Measurements from ENCODE around the gene VSTM5. TPM values are rescaled to one million over a fixed set of nuclear protein-coding genes. Genes with fewer than 3 reads are reported as not detected.
"Not testable (repeated sequence)": the region's sequence is repeated elsewhere in the genome, so short reads cannot be mapped to it uniquely, and the experiment has no call there.

The VSTM5 gene
- polyA plus RNA-seq, 2 donors, result 0.05 to 0.06 TPM

DNA sequence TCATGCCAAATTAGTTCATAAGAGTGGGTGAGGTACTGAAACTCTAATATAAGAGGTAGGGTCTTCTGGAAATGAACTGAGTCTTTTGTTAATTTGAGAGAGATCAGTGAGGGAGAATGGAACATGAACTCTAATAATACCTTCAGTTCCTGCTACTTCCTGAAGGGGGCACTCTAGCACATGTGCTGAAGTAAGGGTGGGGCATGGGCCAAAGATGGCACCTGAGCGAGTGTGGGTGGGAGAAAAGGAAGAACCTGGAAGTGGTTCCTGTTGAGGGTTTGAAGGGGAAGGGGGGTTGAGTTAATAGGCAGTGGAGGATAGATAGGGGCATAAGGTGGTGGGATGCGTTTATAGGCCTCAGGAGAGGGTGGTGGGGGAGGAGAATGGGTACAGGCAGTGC lies 18.0 kb upstream of the VSTM5 start:
- not testable (repeated sequence) for H3K27me3 ChIP-seq (ENCODE audit: control insufficient read depth in 1 of 2, insufficient read depth in 2 of 2, low read length in 2 of 2); H3K36me3 ChIP-seq (ENCODE audit: control insufficient read depth in 2 of 2, insufficient read depth in 2 of 2, low read length in 1 of 2); H3K9me3 ChIP-seq (ENCODE audit: control insufficient read depth in 2 of 2, insufficient read depth in 1 of 2, low read depth in 1 of 2, low read length in 1 of 2); H3K4me3 ChIP-seq (ENCODE audit: low read depth in 1 of 2, low read length in 2 of 2); H3K27ac ChIP-seq (ENCODE audit: low read depth in 2 of 2, low read length in 1 of 2); H3K4me1 ChIP-seq (ENCODE audit: control insufficient read depth in 2 of 2, insufficient read depth in 2 of 2, low read length in 1 of 2)
- 83 to 87% methylated on average over 2 of the region's 2 CpGs for WGBS, 2 donors

DNA sequence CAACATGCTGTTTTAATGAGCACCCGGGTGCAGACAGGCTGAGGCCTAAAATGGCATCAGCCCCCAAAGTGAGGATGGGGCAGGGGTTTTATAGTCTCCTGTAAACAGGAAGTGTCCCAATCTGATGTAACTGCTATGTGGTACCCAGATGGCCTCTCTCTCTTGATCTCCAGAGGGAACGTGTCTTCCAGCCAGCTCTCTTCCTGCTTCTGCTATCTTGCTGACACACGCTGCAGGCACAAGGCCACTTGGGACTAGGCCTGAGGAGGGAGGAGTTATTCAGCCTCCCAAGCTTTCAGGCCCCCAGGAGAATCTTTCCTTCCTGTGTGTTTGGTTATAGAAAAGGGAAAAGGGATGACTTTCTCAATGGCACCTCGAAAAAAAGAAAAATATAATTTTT lies 11.4 kb upstream of the VSTM5 start:
- H3K36me3 ChIP-seq (ENCODE audit: control insufficient read depth in 2 of 2, insufficient read depth in 2 of 2, low read length in 1 of 2), result no peaks in the 10 kb centered on the region
- no peaks in the 10 kb centered on the region for H3K27me3 ChIP-seq (ENCODE audit: control insufficient read depth in 1 of 2, insufficient read depth in 2 of 2, low read length in 2 of 2)
- H3K4me1 ChIP-seq (ENCODE audit: control insufficient read depth in 2 of 2, insufficient read depth in 2 of 2, low read length in 1 of 2), result no peaks in the 10 kb centered on the region
- no peaks in the 10 kb centered on the region for H3K9me3 ChIP-seq (ENCODE audit: control insufficient read depth in 2 of 2, insufficient read depth in 1 of 2, low read depth in 1 of 2, low read length in 1 of 2)
- no peak overlapping the region for H3K4me3 ChIP-seq (ENCODE audit: low read depth in 1 of 2, low read length in 2 of 2)
- WGBS, 2 donors, result 56 to 68% methylated on average over 4 of the region's 4 CpGs
- H3K27ac ChIP-seq (ENCODE audit: low read depth in 2 of 2, low read length in 1 of 2), result no peak overlapping the region

GRCh38 chr11:93858121-93858775 lies 7.8 kb upstream of the VSTM5 start:
- H3K9me3 ChIP-seq (ENCODE audit: control insufficient read depth in 2 of 2, insufficient read depth in 1 of 2, low read depth in 1 of 2, low read length in 1 of 2), result no peaks in the 10 kb centered on the region
- H3K36me3 ChIP-seq (ENCODE audit: control insufficient read depth in 2 of 2, insufficient read depth in 2 of 2, low read length in 1 of 2), result no peaks in the 10 kb centered on the region
- H3K4me3 ChIP-seq (ENCODE audit: low read depth in 1 of 2, low read length in 2 of 2), result no peak overlapping the region
- no peaks in the 10 kb centered on the region for H3K4me1 ChIP-seq (ENCODE audit: control insufficient read depth in 2 of 2, insufficient read depth in 2 of 2, low read length in 1 of 2)
- H3K27me3 ChIP-seq (ENCODE audit: control insufficient read depth in 1 of 2, insufficient read depth in 2 of 2, low read length in 2 of 2), result no peaks in the 10 kb centered on the region
- 41 to 56% methylated on average over 3 of the region's 3 CpGs for WGBS, 2 donors
- no peak overlapping the region for H3K27ac ChIP-seq (ENCODE audit: low read depth in 2 of 2, low read length in 1 of 2)

GRCh38 chr11:93857413-93858120 lies 7.1 kb upstream of the VSTM5 start:
- H3K27me3 ChIP-seq (ENCODE audit: control insufficient read depth in 1 of 2, insufficient read depth in 2 of 2, low read length in 2 of 2), result no peaks in the 10 kb centered on the region
- 57 to 70% methylated on average over 3 of the region's 3 CpGs for WGBS, 2 donors
- H3K4me1 ChIP-seq (ENCODE audit: control insufficient read depth in 2 of 2, insufficient read depth in 2 of 2, low read length in 1 of 2), result no peaks in the 10 kb centered on the region
- H3K36me3 ChIP-seq (ENCODE audit: control insufficient read depth in 2 of 2, insufficient read depth in 2 of 2, low read length in 1 of 2), result no peaks in the 10 kb centered on the region
- no peaks in the 10 kb centered on the region for H3K9me3 ChIP-seq (ENCODE audit: control insufficient read depth in 2 of 2, insufficient read depth in 1 of 2, low read depth in 1 of 2, low read length in 1 of 2)
- no peak overlapping the region for H3K27ac ChIP-seq (ENCODE audit: low read depth in 2 of 2, low read length in 1 of 2)
- H3K4me3 ChIP-seq (ENCODE audit: low read depth in 1 of 2, low read length in 2 of 2), result no peak overlapping the region

- Histone ChIP-seq H3K27me3 (ENCODE audit: control insufficient read depth in 1 of 2, insufficient read depth in 2 of 2, low read length in 2 of 2) (no peaks in the 10 kb centered on the region), H3K9me3 (ENCODE audit: control insufficient read depth in 2 of 2, insufficient read depth in 1 of 2, low read depth in 1 of 2, low read length in 1 of 2) (no peaks in the 10 kb centered on the region), H3K4me3 (ENCODE audit: low read depth in 1 of 2, low read length in 2 of 2) (no peak overlapping the region), H3K4me1 (ENCODE audit: control insufficient read depth in 2 of 2, insufficient read depth in 2 of 2, low read length in 1 of 2) (peaks cover 0 to 3% of the 10 kb centered on the region in 2 donors), H3K27ac (ENCODE audit: low read depth in 2 of 2, low read length in 1 of 2) (no peak overlapping the region), H3K36me3 (ENCODE audit: control insufficient read depth in 2 of 2, insufficient read depth in 2 of 2, low read length in 1 of 2) (no peaks in the 10 kb centered on the region)
- 95 to 96% methylated on average over 5 of the region's 5 CpGs for WGBS, 2 donors
Observed at GRCh38 chr11:93852242-93852641, 1.8 kb upstream of the VSTM5 start.

DNA sequence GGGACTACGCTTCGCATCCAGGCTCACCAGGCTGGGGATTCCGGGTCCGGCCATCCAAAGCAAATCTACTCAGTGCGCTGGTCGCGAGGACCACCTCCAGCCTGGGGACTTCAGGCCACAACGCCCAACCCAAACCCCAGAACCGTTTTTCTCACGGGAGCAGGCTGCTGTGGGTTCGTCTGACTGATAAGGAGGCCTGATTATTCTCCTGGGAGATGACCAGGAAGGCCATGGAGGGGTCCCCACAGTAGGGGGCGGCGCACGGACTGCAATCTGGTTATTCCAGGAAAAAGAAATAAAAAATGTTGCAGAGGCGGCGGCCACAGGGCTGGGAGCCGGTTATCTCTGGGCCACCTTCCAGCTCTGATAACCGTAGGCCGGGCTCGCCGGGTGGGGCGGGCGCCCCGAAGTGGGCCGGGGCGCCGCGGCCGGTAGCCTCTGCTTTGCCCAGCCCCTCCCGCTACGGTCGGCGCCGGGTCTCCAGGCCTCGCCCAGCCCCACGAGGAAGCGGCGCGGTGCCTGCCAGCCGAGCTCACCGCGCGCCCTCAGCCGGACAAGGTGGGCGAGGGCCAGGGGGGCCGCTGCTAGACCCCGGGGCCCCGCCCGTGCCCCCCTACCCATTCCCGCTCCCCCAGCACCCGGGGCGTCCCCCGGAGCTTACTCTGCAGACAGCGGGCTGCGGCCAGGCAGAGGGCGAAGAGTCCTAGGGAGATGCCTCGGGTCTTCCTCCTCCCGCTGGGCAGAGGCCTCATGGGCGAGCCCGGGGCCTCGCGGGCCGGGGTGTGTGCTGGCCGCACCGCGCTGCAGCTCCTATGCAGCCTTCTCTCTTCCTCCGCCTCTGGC lies 446 bp downstream of the VSTM5 start:
- H3K27ac ChIP-seq (ENCODE audit: low read depth in 2 of 2, low read length in 1 of 2), result no peak overlapping the region
- peaks cover 2 to 3% of the 10 kb centered on the region in 2 donors for H3K4me1 ChIP-seq (ENCODE audit: control insufficient read depth in 2 of 2, insufficient read depth in 2 of 2, low read length in 1 of 2)
- WGBS, 2 donors, result 8 to 11% methylated on average over 65 to 67 of the region's 67 CpGs
- peak overlapping the region; percentile 10 to 40 for H3K4me3 ChIP-seq (ENCODE audit: low read depth in 1 of 2, low read length in 2 of 2)
- H3K36me3 ChIP-seq (ENCODE audit: control insufficient read depth in 2 of 2, insufficient read depth in 2 of 2, low read length in 1 of 2), result no peaks in the 10 kb centered on the region
- H3K27me3 ChIP-seq (ENCODE audit: control insufficient read depth in 1 of 2, insufficient read depth in 2 of 2, low read length in 2 of 2), result no peaks in the 10 kb centered on the region
- no peaks in the 10 kb centered on the region for H3K9me3 ChIP-seq (ENCODE audit: control insufficient read depth in 2 of 2, insufficient read depth in 1 of 2, low read depth in 1 of 2, low read length in 1 of 2)

- H3K4me3 ChIP-seq (ENCODE audit: low read depth in 1 of 2, low read length in 2 of 2), result no peak overlapping the region
- WGBS, 2 donors, result 80 to 93% methylated on average over 5 of the region's 5 CpGs
- no peaks in the 10 kb centered on the region for H3K27me3 ChIP-seq (ENCODE audit: control insufficient read depth in 1 of 2, insufficient read depth in 2 of 2, low read length in 2 of 2)
- H3K4me1 ChIP-seq (ENCODE audit: control insufficient read depth in 2 of 2, insufficient read depth in 2 of 2, low read length in 1 of 2), result peaks cover 2 to 6% of the 10 kb centered on the region in 2 donors
- H3K36me3 ChIP-seq (ENCODE audit: control insufficient read depth in 2 of 2, insufficient read depth in 2 of 2, low read length in 1 of 2), result no peaks in the 10 kb centered on the region
- H3K9me3 ChIP-seq (ENCODE audit: control insufficient read depth in 2 of 2, insufficient read depth in 1 of 2, low read depth in 1 of 2, low read length in 1 of 2), result no peaks in the 10 kb centered on the region
- H3K27ac ChIP-seq (ENCODE audit: low read depth in 2 of 2, low read length in 1 of 2), result no peak overlapping the region
Observed at GRCh38 chr11:93849201-93849600, 1.2 kb downstream of the VSTM5 start.

- H3K4me1 ChIP-seq (ENCODE audit: control insufficient read depth in 2 of 2, insufficient read depth in 2 of 2, low read length in 1 of 2), result peaks cover 2 to 8% of the 10 kb centered on the region in 2 donors
- 85% methylated on average over 2 of the region's 2 CpGs for WGBS, 2 donors
- no peaks in the 10 kb centered on the region for H3K9me3 ChIP-seq (ENCODE audit: control insufficient read depth in 2 of 2, insufficient read depth in 1 of 2, low read depth in 1 of 2, low read length in 1 of 2)
- H3K36me3 ChIP-seq (ENCODE audit: control insufficient read depth in 2 of 2, insufficient read depth in 2 of 2, low read length in 1 of 2), result no peaks in the 10 kb centered on the region
- H3K27me3 ChIP-seq (ENCODE audit: control insufficient read depth in 1 of 2, insufficient read depth in 2 of 2, low read length in 2 of 2), result no peaks in the 10 kb centered on the region
- H3K27ac ChIP-seq (ENCODE audit: low read depth in 2 of 2, low read length in 1 of 2), result no peak overlapping the region
- H3K4me3 ChIP-seq (ENCODE audit: low read depth in 1 of 2, low read length in 2 of 2), result no peak overlapping the region
Observed at GRCh38 chr11:93846411-93846810, 4.0 kb downstream of the VSTM5 start.

DNA sequence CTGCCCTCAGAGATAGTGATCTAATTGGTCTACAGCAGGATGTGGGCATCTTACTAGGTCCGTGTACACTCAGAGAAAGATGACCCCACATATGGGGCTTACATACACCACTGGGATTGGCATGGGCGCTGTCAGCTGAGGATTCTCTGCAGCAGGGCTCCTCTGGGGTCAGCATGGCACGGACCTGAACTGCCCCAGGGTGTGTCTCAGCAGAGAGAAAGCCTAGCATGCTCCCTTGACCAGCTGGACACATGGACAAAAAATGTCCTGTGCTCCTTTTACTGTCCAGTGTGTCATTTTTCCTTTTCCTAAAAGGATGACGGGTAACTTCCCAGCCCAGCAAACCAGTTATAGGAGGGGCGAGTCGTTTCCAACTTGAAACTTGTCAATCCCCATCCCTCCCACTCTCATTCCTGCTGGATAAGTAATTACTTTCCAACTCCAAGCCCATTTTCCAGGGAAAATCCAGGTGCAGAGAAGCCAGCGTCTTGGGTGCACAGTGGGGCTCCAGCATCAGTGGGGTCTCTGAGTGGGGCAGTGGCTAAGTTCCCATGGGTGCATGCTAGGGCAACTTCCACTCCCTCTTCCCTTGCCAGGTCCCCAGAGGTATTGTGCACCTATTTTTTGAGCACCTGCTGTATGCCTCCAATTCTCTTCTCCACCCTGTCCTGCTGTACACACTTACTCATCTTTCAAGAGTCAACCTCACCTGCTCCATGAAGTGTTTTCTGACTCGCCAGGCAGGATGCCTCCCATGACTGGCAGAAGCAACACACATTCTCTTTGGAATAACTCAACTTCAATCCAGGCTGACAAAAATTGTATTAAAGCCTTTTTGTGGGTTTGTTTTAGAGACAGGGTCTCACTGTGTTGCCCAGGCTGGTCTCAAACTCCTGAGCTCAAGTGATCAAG lies 5.0 kb downstream of the VSTM5 start:
- 72 to 77% methylated on average over 8 of the region's 8 CpGs for WGBS, 2 donors
- no peaks in the 10 kb centered on the region for H3K27me3 ChIP-seq (ENCODE audit: control insufficient read depth in 1 of 2, insufficient read depth in 2 of 2, low read length in 2 of 2)

More for the DNA sequence above, 5.0 kb downstream of the VSTM5 start:
- Histone ChIP-seq H3K9me3 (ENCODE audit: control insufficient read depth in 2 of 2, insufficient read depth in 1 of 2, low read depth in 1 of 2, low read length in 1 of 2) (no peaks in the 10 kb centered on the region), H3K36me3 (ENCODE audit: control insufficient read depth in 2 of 2, insufficient read depth in 2 of 2, low read length in 1 of 2) (no peaks in the 10 kb centered on the region), H3K4me3 (ENCODE audit: low read depth in 1 of 2, low read length in 2 of 2) (no peak overlapping the region), H3K4me1 (ENCODE audit: control insufficient read depth in 2 of 2, insufficient read depth in 2 of 2, low read length in 1 of 2) (peaks cover 2 to 8% of the 10 kb centered on the region in 2 donors), H3K27ac (ENCODE audit: low read depth in 2 of 2, low read length in 1 of 2) (no peak overlapping the region)

All from esophagus (tissue), 2 donors.